Measurements from ENCODE around the gene HCFC1. TPM values are rescaled to one million over a fixed set of nuclear protein-coding genes. Genes with fewer than 3 reads are reported as not detected.

HCFC1 gene
- total and polyA plus RNA-seq, 9 of the 15 experiments (the other 6 are each of a cell fraction or from before 2014, with no cell fraction given) = 2.8 to 133 (median 17.1) TPM

DNA sequence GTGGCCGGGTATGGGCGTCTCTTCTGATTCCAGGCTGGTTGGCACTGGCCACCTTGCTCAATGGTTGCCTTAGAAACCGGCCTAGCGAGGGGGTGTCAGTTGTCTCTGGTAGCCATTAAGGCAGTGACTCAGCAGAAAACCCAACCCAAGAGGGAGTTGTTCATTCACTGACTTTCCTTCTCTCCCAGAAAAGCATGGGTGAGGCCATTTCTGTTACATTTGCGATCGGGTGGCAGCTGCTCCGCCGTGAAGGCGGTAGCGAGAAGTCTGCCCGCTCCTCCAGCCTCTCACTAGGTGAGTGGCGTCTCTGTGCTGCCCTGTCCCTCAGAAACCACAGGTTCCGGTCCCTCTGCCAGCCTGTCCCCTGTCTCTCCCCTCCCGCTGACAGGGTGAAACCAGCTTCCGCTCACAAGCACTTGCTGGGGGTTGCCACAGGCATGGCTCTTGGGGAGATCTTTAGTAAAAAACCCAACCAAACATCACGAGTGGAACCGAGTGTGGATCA lies 30.6 kb upstream of the HCFC1 start (continued):
- TF ChIP-seq, protein P1, sequence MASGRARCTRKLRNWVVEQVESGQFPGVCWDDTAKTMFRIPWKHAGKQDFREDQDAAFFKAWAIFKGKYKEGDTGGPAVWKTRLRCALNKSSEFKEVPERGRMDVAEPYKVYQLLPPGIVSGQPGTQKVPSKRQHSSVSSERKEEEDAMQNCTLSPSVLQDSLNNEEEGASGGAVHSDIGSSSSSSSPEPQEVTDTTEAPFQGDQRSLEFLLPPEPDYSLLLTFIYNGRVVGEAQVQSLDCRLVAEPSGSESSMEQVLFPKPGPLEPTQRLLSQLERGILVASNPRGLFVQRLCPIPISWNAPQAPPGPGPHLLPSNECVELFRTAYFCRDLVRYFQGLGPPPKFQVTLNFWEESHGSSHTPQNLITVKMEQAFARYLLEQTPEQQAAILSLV (tag; IDR thresholded peaks at IDR 0.05) = peak; percentile 87
- TF ChIP-seq, protein P2, sequence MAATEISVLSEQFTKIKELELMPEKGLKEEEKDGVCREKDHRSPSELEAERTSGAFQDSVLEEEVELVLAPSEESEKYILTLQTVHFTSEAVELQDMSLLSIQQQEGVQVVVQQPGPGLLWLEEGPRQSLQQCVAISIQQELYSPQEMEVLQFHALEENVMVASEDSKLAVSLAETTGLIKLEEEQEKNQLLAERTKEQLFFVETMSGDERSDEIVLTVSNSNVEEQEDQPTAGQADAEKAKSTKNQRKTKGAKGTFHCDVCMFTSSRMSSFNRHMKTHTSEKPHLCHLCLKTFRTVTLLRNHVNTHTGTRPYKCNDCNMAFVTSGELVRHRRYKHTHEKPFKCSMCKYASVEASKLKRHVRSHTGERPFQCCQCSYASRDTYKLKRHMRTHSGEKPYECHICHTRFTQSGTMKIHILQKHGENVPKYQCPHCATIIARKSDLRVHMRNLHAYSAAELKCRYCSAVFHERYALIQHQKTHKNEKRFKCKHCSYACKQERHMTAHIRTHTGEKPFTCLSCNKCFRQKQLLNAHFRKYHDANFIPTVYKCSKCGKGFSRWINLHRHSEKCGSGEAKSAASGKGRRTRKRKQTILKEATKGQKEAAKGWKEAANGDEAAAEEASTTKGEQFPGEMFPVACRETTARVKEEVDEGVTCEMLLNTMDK (IDR thresholded peaks at IDR 0.05; ENCODE audit: borderline replicate concordance, insufficient read depth, low read depth, low read length, poor library complexity, severe bottlenecking) = no peak
- TF ChIP-seq ZNF408 (CRISPR knock-in tag; IDR thresholded peaks at IDR 0.05; ENCODE audit: low read depth) (no peak), POLR3A (IDR thresholded peaks at IDR 0.05; ENCODE audit: borderline replicate concordance, extremely low read depth, insufficient read depth, insufficient read length) (no peak), FOXJ2 (tag; IDR thresholded peaks at IDR 0.05) (0 out of 2 replicates have a peak, but pooled peaks have one; percentile 48), MTA3 (IDR thresholded peaks at IDR 0.05; ENCODE audit: borderline replicate concordance) (no peak; the same call in 1 of the 2 replicates), SAFB2 (IDR thresholded peaks at IDR 0.05; ENCODE audit: borderline replicate concordance, low read depth, low read length, severe bottlenecking) (no peak), SREBF2 (CRISPR knock-in tag; IDR thresholded peaks at IDR 0.05) (no peak), SP2 (IDR thresholded peaks at IDR 0.05; ENCODE audit: extremely low read depth, low read depth, low read length, poor library complexity, severe bottlenecking) (no peak), ARHGAP35 (IDR thresholded peaks at IDR 0.05; ENCODE audit: partially characterized antibody) (no peak), ZBED1 (IDR thresholded peaks at IDR 0.05) (no peak), MTA1 (IDR thresholded peaks at IDR 0.05; ENCODE audit: borderline replicate concordance) (no peak), HDAC1 (IDR thresholded peaks at IDR 0.05) (no peak), PHF21A (IDR thresholded peaks at IDR 0.05; ENCODE audit: borderline replicate concordance, low read depth) (no peak), HNRNPK (IDR thresholded peaks at IDR 0.05; ENCODE audit: low read depth, low read length, poor library complexity, severe bottlenecking) (no peak), ZNF431 (CRISPR knock-in tag; IDR thresholded peaks at IDR 0.05) (no peak)
- TF ChIP-seq, protein P3, sequence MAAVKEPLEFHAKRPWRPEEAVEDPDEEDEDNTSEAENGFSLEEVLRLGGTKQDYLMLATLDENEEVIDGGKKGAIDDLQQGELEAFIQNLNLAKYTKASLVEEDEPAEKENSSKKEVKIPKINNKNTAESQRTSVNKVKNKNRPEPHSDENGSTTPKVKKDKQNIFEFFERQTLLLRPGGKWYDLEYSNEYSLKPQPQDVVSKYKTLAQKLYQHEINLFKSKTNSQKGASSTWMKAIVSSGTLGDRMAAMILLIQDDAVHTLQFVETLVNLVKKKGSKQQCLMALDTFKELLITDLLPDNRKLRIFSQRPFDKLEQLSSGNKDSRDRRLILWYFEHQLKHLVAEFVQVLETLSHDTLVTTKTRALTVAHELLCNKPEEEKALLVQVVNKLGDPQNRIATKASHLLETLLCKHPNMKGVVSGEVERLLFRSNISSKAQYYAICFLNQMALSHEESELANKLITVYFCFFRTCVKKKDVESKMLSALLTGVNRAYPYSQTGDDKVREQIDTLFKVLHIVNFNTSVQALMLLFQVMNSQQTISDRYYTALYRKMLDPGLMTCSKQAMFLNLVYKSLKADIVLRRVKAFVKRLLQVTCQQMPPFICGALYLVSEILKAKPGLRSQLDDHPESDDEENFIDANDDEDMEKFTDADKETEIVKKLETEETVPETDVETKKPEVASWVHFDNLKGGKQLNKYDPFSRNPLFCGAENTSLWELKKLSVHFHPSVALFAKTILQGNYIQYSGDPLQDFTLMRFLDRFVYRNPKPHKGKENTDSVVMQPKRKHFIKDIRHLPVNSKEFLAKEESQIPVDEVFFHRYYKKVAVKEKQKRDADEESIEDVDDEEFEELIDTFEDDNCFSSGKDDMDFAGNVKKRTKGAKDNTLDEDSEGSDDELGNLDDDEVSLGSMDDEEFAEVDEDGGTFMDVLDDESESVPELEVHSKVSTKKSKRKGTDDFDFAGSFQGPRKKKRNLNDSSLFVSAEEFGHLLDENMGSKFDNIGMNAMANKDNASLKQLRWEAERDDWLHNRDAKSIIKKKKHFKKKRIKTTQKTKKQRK (IDR thresholded peaks at IDR 0.05; ENCODE audit: borderline replicate concordance, low read depth, low read length) = no peak
- TF ChIP-seq, protein P4, sequence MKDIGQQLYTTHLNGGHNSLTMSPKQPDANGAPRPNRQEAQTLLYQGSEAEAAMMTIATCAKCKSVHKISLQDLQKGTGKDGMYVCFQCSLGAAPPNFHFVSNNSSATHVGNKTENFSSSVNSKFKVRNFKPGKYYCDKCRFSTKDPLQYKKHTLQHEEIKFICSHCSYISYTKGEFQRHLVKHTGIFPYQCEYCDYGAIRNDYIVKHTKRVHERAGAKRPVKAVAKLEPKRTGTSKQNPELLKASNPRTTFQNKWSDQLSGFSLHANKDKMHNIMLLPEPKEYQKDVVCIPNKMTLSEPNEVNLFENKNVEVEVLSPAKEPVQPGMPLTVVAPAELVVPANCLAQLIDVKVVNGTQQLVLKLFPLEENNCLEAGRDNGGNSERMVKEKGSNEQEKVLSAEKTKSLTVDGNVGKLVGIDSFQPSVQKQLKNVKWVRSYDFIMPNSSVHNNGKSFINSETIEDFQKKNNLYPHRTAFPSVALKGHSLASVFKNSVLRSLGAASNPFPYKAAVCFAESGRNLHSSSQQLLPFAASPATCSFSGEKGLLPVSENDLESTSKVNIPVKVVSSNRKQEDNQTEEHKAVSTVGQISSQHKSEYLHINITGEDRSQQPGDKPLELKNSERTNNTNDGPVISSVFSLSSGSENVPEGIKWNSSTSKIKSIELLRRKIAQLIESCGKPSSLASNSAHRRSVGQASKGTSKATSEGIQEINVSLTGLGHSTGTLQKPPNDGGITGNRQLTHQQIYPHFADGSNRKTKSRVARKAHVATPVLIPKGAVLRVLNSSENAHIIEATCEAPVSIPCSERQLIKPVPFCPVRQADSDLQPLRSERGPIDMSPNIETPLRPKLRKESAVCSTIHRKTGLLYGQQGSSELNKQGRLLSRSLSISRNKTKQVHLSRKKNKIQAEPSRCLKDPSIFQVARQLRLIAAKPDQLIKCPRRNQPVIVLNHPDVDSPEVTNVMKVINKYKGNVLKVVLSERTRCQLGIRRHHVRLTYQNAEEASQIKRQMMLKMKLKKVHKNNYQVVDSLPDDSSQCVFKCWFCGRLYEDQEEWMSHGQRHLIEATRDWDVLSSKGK (CRISPR knock-in tag; IDR thresholded peaks at IDR 0.05) = no peak
